Hepatocyte (in vitro differentiated cells): ENCODE results near the gene HDHD3.
"Not testable (repeated sequence)": the region's sequence is repeated elsewhere in the genome, so short reads cannot be mapped to it uniquely, and the experiment has no call there.

ENCODE experiments used
- CTCF ChIP-seq: fragments of 200-600 bp; sonication (generic); IDR thresholded peaks from 2 replicates; pipeline ENCODE4 v1.5.1; 2016; ENCODE audit warnings: antibody characterized with exemption, mild to moderate bottlenecking; ENCODE audit not compliant: poor library complexity
- EZH2 ChIP-seq: fragments of 200-600 bp; sonication (generic); IDR thresholded peaks from 2 replicates; pipeline ENCODE4 v1.6.1; 2016; ENCODE audit warnings: antibody characterized with exemption, mild to moderate bottlenecking, borderline replicate concordance
- EZH2phosphoT487 ChIP-seq: fragments of 200-600 bp; sonication (generic); IDR thresholded peaks from one replicate; pipeline ENCODE4 v1.6.1; 2018; ENCODE audit warnings: antibody characterized with exemption, mild to moderate bottlenecking, low read depth, moderate library complexity; ENCODE audit not compliant: unreplicated experiment, severe bottlenecking

- not testable (repeated sequence) for TF ChIP-seq CTCF, EZH2phosphoT487, EZH2
Measured at GRCh38 chr9:113381441-113381840, 4.7 kb upstream of the HDHD3 start.
